HG02870 (cell line): ENCODE data around the gene EMC1.
"Not testable (repeated sequence)": the region's sequence is repeated elsewhere in the genome, so short reads cannot be mapped to it uniquely, and the experiment has no call there.

Source experiments
- ATAC-seq: cut with Tn5 transposase; IDR thresholded peaks from one replicate; pipeline ENCODE4 v1.9.1; 2021; ENCODE audit warnings: mild to moderate bottlenecking, moderate library complexity; ENCODE audit not compliant: unreplicated experiment

Gene EMC1

GRCh38 chr1:19262047-19262446, 10.7 kb upstream of the EMC1 start:
- no peak for ATAC-seq

- ATAC-seq: no peak
Observed at GRCh38 chr1:19260211-19261138, 9.2 kb upstream of the EMC1 start.

GRCh38 chr1:19258353-19258752, 7.0 kb upstream of the EMC1 start:
- ATAC-seq: no peak

GRCh38 chr1:19257178-19257914, 6.0 kb upstream of the EMC1 start:
- ATAC-seq: no peak

GRCh38 chr1:19256301-19256700, 5.0 kb upstream of the EMC1 start:
- ATAC-seq: not testable (repeated sequence)

- no peak for ATAC-seq
Observed at GRCh38 chr1:19255288-19255687, 4.0 kb upstream of the EMC1 start.

GRCh38 chr1:19254416-19254815, 3.1 kb upstream of the EMC1 start:
- ATAC-seq: no peak

- ATAC-seq: no peak
Observed at GRCh38 chr1:19250629-19251304, 557 bp downstream of the EMC1 start.

GRCh38 chr1:19240673-19241538, 10.4 kb downstream of the EMC1 start:
- ATAC-seq: no peak

- no peak for ATAC-seq
Observed at GRCh38 chr1:19239876-19240275, 11.4 kb downstream of the EMC1 start.

GRCh38 chr1:19234224-19234623, 17.1 kb downstream of the EMC1 start:
- no peak for ATAC-seq

GRCh38 chr1:19232524-19232846, 18.8 kb downstream of the EMC1 start:
- ATAC-seq: no peak

- ATAC-seq: not testable (repeated sequence)
Observed at GRCh38 chr1:19231736-19232523, 19.4 kb downstream of the EMC1 start.

- no peak for ATAC-seq
Observed at GRCh38 chr1:19229828-19230325, 21.4 kb downstream of the EMC1 start.

- ATAC-seq: no peak
Observed at GRCh38 chr1:19229229-19229628, 22.1 kb downstream of the EMC1 start.

- ATAC-seq: no peak
Observed at GRCh38 chr1:19222979-19223824, 28.1 kb downstream of the EMC1 start.

GRCh38 chr1:19222573-19222972, 28.8 kb downstream of the EMC1 start:
- no peak for ATAC-seq

- ATAC-seq: no peak
Observed at GRCh38 chr1:19220991-19221390, 30.3 kb downstream of the EMC1 start.
